OCI-LY1 (cell line): ENCODE data around the gene NDC1.

Experiments
- H2AFZ ChIP-seq: fragments of 200-600 bp; sonication (generic), shearing (Covaris generic); 2 replicates; pipeline ENCODE4 v1.6.0; 2014; ENCODE audit warnings: antibody characterized with exemption, mild to moderate bottlenecking, low read length
- H3F3A ChIP-seq: fragments of 200-600 bp; sonication (generic), shearing (Covaris generic); 2 replicates; pipeline ENCODE4 v1.6.0; 2014; ENCODE audit warnings: mild to moderate bottlenecking, antibody characterized with exemption, low read length, moderate library complexity; ENCODE audit not compliant: insufficient read depth
- H3K27ac ChIP-seq: fragments of 200-600 bp; sonication (generic); 2 replicates; pipeline ENCODE4 v1.5.1; 2014; ENCODE audit warnings: low read length, mixed run types, mild to moderate bottlenecking, low read depth; ENCODE audit not compliant: poor library complexity, severe bottlenecking
- H3K27me3 ChIP-seq: fragments of 200-600 bp; sonication (generic); 2 replicates; pipeline ENCODE4 v1.6.0; 2014; ENCODE audit warnings: antibody characterized with exemption, mild to moderate bottlenecking, low read length, moderate library complexity; ENCODE audit not compliant: insufficient read depth
- H3K36me3 ChIP-seq: fragments of 200-600 bp; sonication (generic); 2 replicates; pipeline ENCODE4 v1.6.1; 2014; ENCODE audit warnings: mild to moderate bottlenecking, antibody characterized with exemption, low read length, moderate library complexity, mixed read lengths; ENCODE audit not compliant: insufficient read depth
- H3K4me1 ChIP-seq: fragments of 200-600 bp; sonication (generic); 2 replicates; pipeline ENCODE4 v1.5.1; 2014; ENCODE audit warnings: mild to moderate bottlenecking, low read length, moderate library complexity; ENCODE audit not compliant: insufficient read depth, severe bottlenecking
- H3K4me2 ChIP-seq: fragments of 200-600 bp; sonication (generic), shearing (Covaris generic); 2 replicates; pipeline ENCODE4 v1.6.1; 2014; ENCODE audit warnings: low read length
- H3K4me3 ChIP-seq: fragments of 200-600 bp; sonication (generic); 2 replicates; pipeline ENCODE4 v1.5.1; 2014; ENCODE audit warnings: low read length, low read depth, mild to moderate bottlenecking, mixed read lengths; ENCODE audit not compliant: poor library complexity, severe bottlenecking
- H3K79me2 ChIP-seq: fragments of 200-600 bp; shearing (Covaris generic); 2 replicates; pipeline ENCODE4 v1.6.1; 2016; ENCODE audit warnings: mixed run types, low read length, mixed read lengths; ENCODE audit not compliant: insufficient read depth
- H3K9ac ChIP-seq: fragments of 200-600 bp; sonication (generic), shearing (Covaris generic); 2 replicates; pipeline ENCODE4 v1.6.1; 2014; ENCODE audit warnings: mild to moderate bottlenecking, low read length, mixed read lengths
- H3K9me2 ChIP-seq: fragments of 200-600 bp; sonication (generic), shearing (Covaris generic); 2 replicates; pipeline ENCODE4 v1.6.1; 2014; ENCODE audit warnings: low read depth, mild to moderate bottlenecking, low read length, mixed read lengths
- H3K9me3 ChIP-seq: fragments of 200-600 bp; shearing (Covaris generic); 2 replicates; pipeline ENCODE4 v1.6.1; 2014; ENCODE audit warnings: low read length, mixed read lengths
- H4K20me1 ChIP-seq: fragments of 200-600 bp; sonication (generic), shearing (Covaris generic); 2 replicates; pipeline ENCODE4 v1.6.0; 2016; ENCODE audit warnings: mild to moderate bottlenecking, low read length; ENCODE audit not compliant: insufficient read depth
- EZH2 ChIP-seq: fragments of 200-600 bp; sonication (generic), shearing (Covaris generic); IDR thresholded peaks from 2 replicates; pipeline ENCODE4 v1.8.0; 2017; ENCODE audit warnings: borderline replicate concordance, mixed run types, mild to moderate bottlenecking, antibody characterized with exemption, low read length, moderate library complexity, mixed read lengths
- TF ChIP-seq, protein P1 (sequence below): fragments of 200-600 bp; sonication (generic), shearing (Covaris generic); IDR thresholded peaks from 2 replicates; pipeline ENCODE4 v1.5.1; 2017; ENCODE audit warnings: mild to moderate bottlenecking, antibody characterized with exemption, low read length, moderate library complexity, mixed read lengths

Gene NDC1

DNA sequence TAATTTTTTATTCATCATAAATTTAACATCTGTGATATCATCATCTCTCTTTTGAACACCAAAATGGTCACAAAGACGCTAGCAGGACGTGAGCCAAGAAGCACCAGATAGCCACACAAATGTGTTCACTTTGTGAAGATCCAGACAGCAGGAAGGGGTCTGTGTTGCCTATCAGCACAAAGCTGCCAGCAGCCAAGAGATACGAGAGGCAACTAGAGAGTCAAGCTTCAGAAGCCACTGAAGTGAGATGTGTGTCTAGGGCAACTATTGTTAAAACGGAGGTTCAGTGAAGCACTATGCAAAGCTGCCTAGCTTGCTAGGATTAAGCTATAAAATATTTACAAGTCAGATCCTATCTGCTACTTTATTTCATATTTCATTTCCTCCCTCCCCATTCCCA lies 45.3 kb downstream of the NDC1 start:
- H2AFZ ChIP-seq = no peak overlapping the region
- peaks cover 87% of the 10 kb centered on the region for H3K36me3 ChIP-seq
- H3K4me1 ChIP-seq = no peaks in the 10 kb centered on the region
- H3K27me3 ChIP-seq = no peaks in the 10 kb centered on the region
- no peaks in the 10 kb centered on the region for H4K20me1 ChIP-seq
- H3K4me2 ChIP-seq = no peak overlapping the region
- TF ChIP-seq EZH2 = no peak
- TF ChIP-seq, protein P1, sequence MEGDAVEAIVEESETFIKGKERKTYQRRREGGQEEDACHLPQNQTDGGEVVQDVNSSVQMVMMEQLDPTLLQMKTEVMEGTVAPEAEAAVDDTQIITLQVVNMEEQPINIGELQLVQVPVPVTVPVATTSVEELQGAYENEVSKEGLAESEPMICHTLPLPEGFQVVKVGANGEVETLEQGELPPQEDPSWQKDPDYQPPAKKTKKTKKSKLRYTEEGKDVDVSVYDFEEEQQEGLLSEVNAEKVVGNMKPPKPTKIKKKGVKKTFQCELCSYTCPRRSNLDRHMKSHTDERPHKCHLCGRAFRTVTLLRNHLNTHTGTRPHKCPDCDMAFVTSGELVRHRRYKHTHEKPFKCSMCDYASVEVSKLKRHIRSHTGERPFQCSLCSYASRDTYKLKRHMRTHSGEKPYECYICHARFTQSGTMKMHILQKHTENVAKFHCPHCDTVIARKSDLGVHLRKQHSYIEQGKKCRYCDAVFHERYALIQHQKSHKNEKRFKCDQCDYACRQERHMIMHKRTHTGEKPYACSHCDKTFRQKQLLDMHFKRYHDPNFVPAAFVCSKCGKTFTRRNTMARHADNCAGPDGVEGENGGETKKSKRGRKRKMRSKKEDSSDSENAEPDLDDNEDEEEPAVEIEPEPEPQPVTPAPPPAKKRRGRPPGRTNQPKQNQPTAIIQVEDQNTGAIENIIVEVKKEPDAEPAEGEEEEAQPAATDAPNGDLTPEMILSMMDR = no peak
- H3K9me2 ChIP-seq = no peaks in the 10 kb centered on the region
- H3K27ac ChIP-seq = no peak overlapping the region
- H3F3A ChIP-seq = no peaks in the 10 kb centered on the region
- no peak overlapping the region for H3K9ac ChIP-seq
- no peaks in the 10 kb centered on the region for H3K79me2 ChIP-seq
- no peaks in the 10 kb centered on the region for H3K9me3 ChIP-seq
- H3K4me3 ChIP-seq = no peak overlapping the region

DNA sequence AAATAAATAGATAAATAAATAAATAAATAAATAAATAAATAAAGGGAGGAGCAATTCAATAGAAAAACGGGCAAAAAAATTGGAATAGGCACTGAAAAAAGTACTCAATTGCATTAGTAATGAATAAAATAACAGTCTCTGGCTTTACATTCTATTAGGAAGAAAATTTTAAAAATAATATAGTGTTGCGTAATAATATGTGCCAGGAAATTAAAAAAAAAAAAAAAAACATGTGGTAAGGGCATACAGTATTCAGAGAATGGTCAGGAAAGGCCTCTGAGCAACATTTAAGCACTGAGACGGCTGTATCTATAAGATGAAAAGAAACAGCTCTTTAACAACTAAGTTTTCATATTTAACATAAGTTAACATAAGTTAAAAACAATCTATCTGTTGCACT lies 50.4 kb downstream of the NDC1 start:
- Histone ChIP-seq H3K9me2 (no peaks in the 10 kb centered on the region), H3K27me3 (no peaks in the 10 kb centered on the region), H3K36me3 (peaks cover 80% of the 10 kb centered on the region), H3K4me1 (no peaks in the 10 kb centered on the region), H3K27ac (no peak overlapping the region), H3K9me3 (no peaks in the 10 kb centered on the region), H3K79me2 (no peaks in the 10 kb centered on the region), H3K9ac (no peak overlapping the region), H4K20me1 (no peaks in the 10 kb centered on the region), H2AFZ (no peak overlapping the region), H3K4me3 (no peak overlapping the region), H3K4me2 (no peak overlapping the region), H3F3A (no peaks in the 10 kb centered on the region)
- TF ChIP-seq EZH2 = no peak
- TF ChIP-seq, protein P1 = no peak

DNA sequence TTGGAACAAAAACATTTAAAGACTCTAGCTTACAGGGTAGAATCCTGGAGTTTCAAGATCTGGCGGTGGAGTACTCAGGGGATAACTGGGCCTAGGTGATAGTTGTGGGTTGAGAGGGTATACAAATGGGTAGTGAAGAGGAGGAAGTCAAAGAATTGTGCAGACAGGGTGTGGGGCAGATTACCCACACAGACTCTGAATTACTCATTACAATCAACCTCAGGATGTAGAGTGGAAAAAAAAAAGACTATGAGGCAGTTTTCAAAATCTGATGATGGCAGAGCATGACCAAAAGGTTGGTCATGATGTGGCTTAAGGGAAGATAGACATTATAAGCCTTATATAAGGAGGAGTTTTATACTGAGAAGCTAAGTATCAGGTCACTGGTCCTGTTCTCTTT lies 55.0 kb downstream of the NDC1 start:
- H3K4me1 ChIP-seq = no peaks in the 10 kb centered on the region
- no peaks in the 10 kb centered on the region for H3K27me3 ChIP-seq
- peaks cover 88% of the 10 kb centered on the region for H3K36me3 ChIP-seq
- H2AFZ ChIP-seq = no peak overlapping the region
- H3K4me2 ChIP-seq = no peak overlapping the region
- H3K9me3 ChIP-seq = no peaks in the 10 kb centered on the region
- H3K9ac ChIP-seq = no peak overlapping the region
- H3K79me2 ChIP-seq = no peaks in the 10 kb centered on the region
- H3K9me2 ChIP-seq = no peaks in the 10 kb centered on the region
- TF ChIP-seq, protein P1 = no peak
- no peak for TF ChIP-seq EZH2
- no peaks in the 10 kb centered on the region for H3F3A ChIP-seq
- no peaks in the 10 kb centered on the region for H4K20me1 ChIP-seq
- H3K4me3 ChIP-seq = no peak overlapping the region
- no peak overlapping the region for H3K27ac ChIP-seq
